WERI-Rb-1 (cell line): ENCODE measurements around the gene ARHGEF25.

ENCODE experiments used
- DNase-seq: peaks from one replicate; pipeline ENCODE4 v3.0.0-alpha.2; 2020
- H3K27ac ChIP-seq: fragments of 250-450 bp; sonication (Bioruptor Pico); 2 replicates; pipeline ENCODE4 v1.5.1; 2020; ENCODE audit warnings: mild to moderate bottlenecking, moderate library complexity
- H3K27me3 ChIP-seq: fragments of 250-450 bp; sonication (Bioruptor Pico); 2 replicates; pipeline ENCODE4 v1.5.1; 2021; ENCODE audit warnings: mild to moderate bottlenecking, low read depth, moderate library complexity; ENCODE audit not compliant: insufficient read depth, severe bottlenecking
- H3K36me3 ChIP-seq: fragments of 250-450 bp; sonication (Bioruptor Pico); 2 replicates; pipeline ENCODE4 v1.5.1; 2020; ENCODE audit warnings: mild to moderate bottlenecking, moderate library complexity
- H3K4me3 ChIP-seq: 2 replicates; pipeline ENCODE4 v1.5.1; 2011; ENCODE audit warnings: low read depth, mild to moderate bottlenecking, control low read depth, low read length
- H3K9me3 ChIP-seq: fragments of 250-450 bp; sonication (Bioruptor Pico); 2 replicates; pipeline ENCODE4 v1.5.1; 2021; ENCODE audit warnings: mild to moderate bottlenecking, moderate library complexity; ENCODE audit not compliant: severe bottlenecking
- CTCF ChIP-seq: IDR thresholded peaks from 2 replicates; pipeline ENCODE4 v1.5.1; 2011; ENCODE audit warnings: low read depth, mild to moderate bottlenecking, control low read depth, inconsistent platforms, low read length

The ARHGEF25 gene

GRCh38 chr12:57606821-57607220 is 4.4 kb upstream of the ARHGEF25 start:
- H3K27ac ChIP-seq = no peak overlapping the region; the same call in 1 of the 2 replicates
- no peak for DNase-seq

GRCh38 chr12:57607958-57608663 is 3.1 kb upstream of the ARHGEF25 start:
- peaks cover 17% of the 10 kb centered on the region for H3K36me3 ChIP-seq
- H3K9me3 ChIP-seq = no peaks in the 10 kb centered on the region
- no peak overlapping the region for H3K4me3 ChIP-seq
- no peaks in the 10 kb centered on the region for H3K27me3 ChIP-seq
- peak; percentile 85 for DNase-seq
- no peak for TF ChIP-seq CTCF
- peak overlapping the region; percentile 98 for H3K27ac ChIP-seq

More at GRCh38 chr12:57606821-57607220, 4.4 kb upstream of the ARHGEF25 start:
- H3K27me3 ChIP-seq = no peaks in the 10 kb centered on the region
- H3K36me3 ChIP-seq = peaks cover 20% of the 10 kb centered on the region
- no peaks in the 10 kb centered on the region for H3K9me3 ChIP-seq
- no peak overlapping the region for H3K4me3 ChIP-seq
- TF ChIP-seq CTCF = no peak

GRCh38 chr12:57609101-57609780 is 2.0 kb upstream of the ARHGEF25 start:
- Histone ChIP-seq H3K27ac (peak overlapping the region; percentile 98), H3K4me3 (no peak overlapping the region), H3K36me3 (peaks cover 28% of the 10 kb centered on the region), H3K27me3 (no peaks in the 10 kb centered on the region), H3K9me3 (no peaks in the 10 kb centered on the region)
- TF ChIP-seq CTCF = no peak
- peak; percentile 54 for DNase-seq

- H3K4me3 ChIP-seq = peak overlapping the region; percentile 70
- H3K27ac ChIP-seq = peak overlapping the region; percentile 98
Observed at GRCh38 chr12:57609781-57610553, 1.3 kb upstream of the ARHGEF25 start.

More at GRCh38 chr12:57609781-57610553, 1.3 kb upstream of the ARHGEF25 start:
- Histone ChIP-seq H3K36me3 (peaks cover 35% of the 10 kb centered on the region), H3K27me3 (no peaks in the 10 kb centered on the region), H3K9me3 (no peaks in the 10 kb centered on the region)
- no peak for TF ChIP-seq CTCF
- DNase-seq = no peak
